ENCODE results near the gene RAB10.
"Not testable (repeated sequence)": the region's sequence is repeated elsewhere in the genome, so short reads cannot be mapped to it uniquely, and the experiment has no call there.

Gene RAB10

GRCh38 chr2:26100384-26100783 is 66.5 kb downstream of the RAB10 start:
- DNase-seq = no peak

GRCh38 chr2:26103752-26104151 is 69.9 kb downstream of the RAB10 start:
- DNase-seq = no peak

- not testable (repeated sequence) for DNase-seq
Measured at GRCh38 chr2:26108701-26109100, 74.8 kb downstream of the RAB10 start.

GRCh38 chr2:26112201-26112600 is 78.3 kb downstream of the RAB10 start:
- DNase-seq = no peak

- DNase-seq = no peak
Measured at GRCh38 chr2:26114151-26114550, 80.3 kb downstream of the RAB10 start.

GRCh38 chr2:26118682-26119081 is 84.8 kb downstream of the RAB10 start:
- no peak for DNase-seq

GRCh38 chr2:26119521-26119920 is 85.6 kb downstream of the RAB10 start:
- no peak for DNase-seq

GRCh38 chr2:26122630-26123029 is 88.7 kb downstream of the RAB10 start:
- no peak for DNase-seq

GRCh38 chr2:26123426-26123825 is 89.5 kb downstream of the RAB10 start:
- no peak for DNase-seq

GRCh38 chr2:26126074-26126473 is 92.2 kb downstream of the RAB10 start:
- no peak for DNase-seq

GRCh38 chr2:26128176-26128575 is 94.3 kb downstream of the RAB10 start:
- no peak for DNase-seq

- no peak for DNase-seq
Measured at GRCh38 chr2:26130763-26131162, 96.9 kb downstream of the RAB10 start.

GRCh38 chr2:26136451-26136850 is 102.6 kb downstream of the RAB10 start:
- DNase-seq = no peak

GRCh38 chr2:26139269-26140183 is 105.6 kb downstream of the RAB10 start:
- no peak for DNase-seq

GRCh38 chr2:26141145-26141769 is 107.4 kb downstream of the RAB10 start:
- no peak for DNase-seq

GRCh38 chr2:26144031-26144430 is 110.1 kb downstream of the RAB10 start:
- DNase-seq = no peak

GRCh38 chr2:26144953-26145680 is 111.2 kb downstream of the RAB10 start:
- peak; percentile 31 to 82 for DNase-seq

GRCh38 chr2:26148501-26148900 is 114.6 kb downstream of the RAB10 start:
- DNase-seq = no peak

GRCh38 chr2:26150243-26150642 is 116.4 kb downstream of the RAB10 start:
- DNase-seq = no peak

- no peak for DNase-seq
Measured at GRCh38 chr2:26157580-26157979, 123.7 kb downstream of the RAB10 start.

GRCh38 chr2:26161926-26162325 is 128.0 kb downstream of the RAB10 start:
- DNase-seq = no peak

- DNase-seq = no peak
Measured at GRCh38 chr2:26162963-26163362, 129.1 kb downstream of the RAB10 start.

- DNase-seq = no peak
Measured at GRCh38 chr2:26164231-26164630, 130.3 kb downstream of the RAB10 start.

All from inflammatory macrophage treated with lipopolysaccharide for 1 hour (primary cell).